ENCODE measurements around the gene DLEC1.
A peak's percentile ranks its signal among the peaks of the same experiment; 100 is the strongest.

DLEC1 gene

GRCh38 chr3:38000965-38001455 is 38.0 kb upstream of the DLEC1 start:
- Histone ChIP-seq H3K36me3 (ENCODE audit: insufficient read depth, low read length) (peaks cover 95% of the 10 kb centered on the region), H3K27me3 (ENCODE audit: insufficient read depth, low read length, poor library complexity) (no peaks in the 10 kb centered on the region), H2AFZ (ENCODE audit: low read depth, low read length) (no peak overlapping the region), H3K4me1 (ENCODE audit: insufficient read depth, low read length) (peaks cover 6% of the 10 kb centered on the region; the same call in 1 of the 2 replicates), H3K9me3 (ENCODE audit: insufficient read depth, low read length, severe bottlenecking) (no peaks in the 10 kb centered on the region), H3K4me2 (ENCODE audit: insufficient read depth, low read length) (no peak overlapping the region), H3K27ac (ENCODE audit: low read length) (no peak overlapping the region), H3K4me3 (ENCODE audit: low read depth in 1 of 2, low read length in 2 of 2) (no peak overlapping the region), H3K79me2 (ENCODE audit: insufficient read depth, low read length) (no peaks in the 10 kb centered on the region; the same call in 1 of the 2 replicates), H4K20me1 (ENCODE audit: insufficient read depth, low read length) (peaks cover 22% of the 10 kb centered on the region), H3K9ac (ENCODE audit: low read depth, low read length) (no peak overlapping the region)
- DNase-seq (no peak), ATAC-seq (ENCODE audit: insufficient read depth, low read depth) (no peak)
- no peak for TF ChIP-seq CTCF (IDR thresholded peaks at IDR 0.05; ENCODE audit: borderline replicate concordance, extremely low read depth, low read length, poor library complexity, severe bottlenecking)
- no peak for TF ChIP-seq EZH2 (IDR thresholded peaks at IDR 0.05; ENCODE audit: borderline replicate concordance, low read depth, low read length, severe bottlenecking)

- Histone ChIP-seq H2AFZ (ENCODE audit: low read depth, low read length) (no peak overlapping the region), H3K79me2 (ENCODE audit: insufficient read depth, low read length) (no peaks in the 10 kb centered on the region; the same call in 1 of the 2 replicates), H3K9ac (ENCODE audit: low read depth, low read length) (no peak overlapping the region), H4K20me1 (ENCODE audit: insufficient read depth, low read length) (peaks cover 22% of the 10 kb centered on the region), H3K4me1 (ENCODE audit: insufficient read depth, low read length) (peaks cover 2% of the 10 kb centered on the region; the same call in 1 of the 2 replicates), H3K27me3 (ENCODE audit: insufficient read depth, low read length, poor library complexity) (no peaks in the 10 kb centered on the region), H3K4me2 (ENCODE audit: insufficient read depth, low read length) (no peak overlapping the region), H3K36me3 (ENCODE audit: insufficient read depth, low read length) (peaks cover 95% of the 10 kb centered on the region), H3K4me3 (ENCODE audit: low read depth in 1 of 2, low read length in 2 of 2) (no peak overlapping the region), H3K9me3 (ENCODE audit: insufficient read depth, low read length, severe bottlenecking) (no peaks in the 10 kb centered on the region), H3K27ac (ENCODE audit: low read length) (no peak overlapping the region)
- ATAC-seq (ENCODE audit: insufficient read depth, low read depth) (no peak), DNase-seq (no peak)
- TF ChIP-seq EZH2 (IDR thresholded peaks at IDR 0.05; ENCODE audit: borderline replicate concordance, low read depth, low read length, severe bottlenecking) (no peak), CTCF (IDR thresholded peaks at IDR 0.05; ENCODE audit: borderline replicate concordance, extremely low read depth, low read length, poor library complexity, severe bottlenecking) (peak; percentile 38)
Observed at GRCh38 chr3:38001456-38002081, 37.4 kb upstream of the DLEC1 start.

GRCh38 chr3:38002291-38002876 is 36.6 kb upstream of the DLEC1 start:
- H3K9me3 ChIP-seq (ENCODE audit: insufficient read depth, low read length, severe bottlenecking): no peaks in the 10 kb centered on the region
- H3K4me3 ChIP-seq (ENCODE audit: low read depth in 1 of 2, low read length in 2 of 2): no peak overlapping the region
- no peaks in the 10 kb centered on the region for H3K79me2 ChIP-seq (ENCODE audit: insufficient read depth, low read length)
- no peak for ATAC-seq (ENCODE audit: insufficient read depth, low read depth)
- H4K20me1 ChIP-seq (ENCODE audit: insufficient read depth, low read length): peaks cover 17% of the 10 kb centered on the region
- no peak overlapping the region for H2AFZ ChIP-seq (ENCODE audit: low read depth, low read length)
- H3K27ac ChIP-seq (ENCODE audit: low read length): no peak overlapping the region
- H3K9ac ChIP-seq (ENCODE audit: low read depth, low read length): no peak overlapping the region
- DNase-seq: no peak
- TF ChIP-seq CTCF (IDR thresholded peaks at IDR 0.05; ENCODE audit: borderline replicate concordance, extremely low read depth, low read length, poor library complexity, severe bottlenecking) (no peak), EZH2 (IDR thresholded peaks at IDR 0.05; ENCODE audit: borderline replicate concordance, low read depth, low read length, severe bottlenecking) (no peak)
- no peak overlapping the region for H3K4me2 ChIP-seq (ENCODE audit: insufficient read depth, low read length)
- H3K27me3 ChIP-seq (ENCODE audit: insufficient read depth, low read length, poor library complexity): no peaks in the 10 kb centered on the region
- H3K36me3 ChIP-seq (ENCODE audit: insufficient read depth, low read length): peaks cover 95% of the 10 kb centered on the region
- no peaks in the 10 kb centered on the region for H3K4me1 ChIP-seq (ENCODE audit: insufficient read depth, low read length)
